CD4-positive, alpha-beta T cell treated with Interleukin-12 subunit alpha and Interleukin-12 subunit beta, for 1 hour (primary cell): ENCODE measurements around the gene FTO.

ENCODE experiments used
- DNase-seq: peaks from one replicate; pipeline ENCODE4 v3.0.0-alpha.2; 2020

Gene FTO

DNA sequence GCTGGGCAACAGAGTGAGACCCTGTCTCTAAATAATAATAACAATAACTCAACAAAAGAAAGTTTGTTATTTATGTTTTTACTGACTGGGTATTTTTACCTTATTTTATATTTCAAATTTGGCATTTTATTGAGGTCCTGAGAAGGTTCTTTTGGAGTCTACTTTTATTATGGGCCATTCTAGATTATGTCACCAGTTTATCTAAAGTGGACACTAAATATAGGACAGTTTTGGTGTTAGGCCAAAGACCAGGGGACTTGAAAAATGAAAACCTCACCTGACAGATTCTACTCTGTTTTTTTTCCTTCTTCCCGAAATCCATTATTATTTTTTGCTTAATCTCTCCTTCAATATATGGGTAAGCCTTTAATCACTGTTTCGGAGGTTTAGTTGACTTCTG lies 8.1 kb downstream of the FTO start:
- no peak for DNase-seq

DNA sequence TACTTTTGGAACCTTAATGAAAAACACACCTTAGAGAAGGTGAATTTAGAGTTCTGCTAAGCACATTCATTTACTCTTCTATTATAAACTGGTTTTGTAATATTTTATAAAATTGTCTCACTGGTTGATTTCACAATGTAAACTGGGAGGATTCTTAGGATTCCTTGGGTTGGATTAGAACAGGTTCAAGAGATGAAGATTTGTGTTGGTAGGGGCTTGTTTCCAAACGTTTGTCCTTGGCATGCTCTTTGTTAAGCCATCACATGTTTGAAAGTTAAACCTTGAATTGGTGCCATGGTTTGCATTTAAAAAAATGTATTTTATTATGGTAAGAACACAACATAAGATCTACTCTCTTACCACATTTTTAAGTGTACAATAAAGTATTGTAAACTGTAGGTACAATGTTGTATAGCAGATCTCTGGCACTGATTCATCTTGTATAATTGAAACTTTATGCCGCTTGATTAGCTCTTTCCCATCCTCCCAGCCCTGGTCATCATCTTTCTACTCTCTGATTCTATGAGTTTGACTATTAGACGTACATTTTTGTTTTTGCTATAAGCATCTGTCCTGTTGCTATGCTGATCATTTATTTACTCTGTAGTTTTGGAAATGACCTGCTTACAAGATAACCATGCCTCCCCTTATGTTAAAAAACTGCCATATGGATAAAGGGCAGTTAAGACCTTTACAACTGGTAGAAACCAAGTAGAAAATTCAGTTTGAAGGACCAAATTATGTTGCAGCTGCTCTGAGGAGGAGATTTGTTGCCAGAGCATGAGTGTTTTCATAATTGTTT lies 9.6 kb downstream of the FTO start:
- no peak for DNase-seq

DNA sequence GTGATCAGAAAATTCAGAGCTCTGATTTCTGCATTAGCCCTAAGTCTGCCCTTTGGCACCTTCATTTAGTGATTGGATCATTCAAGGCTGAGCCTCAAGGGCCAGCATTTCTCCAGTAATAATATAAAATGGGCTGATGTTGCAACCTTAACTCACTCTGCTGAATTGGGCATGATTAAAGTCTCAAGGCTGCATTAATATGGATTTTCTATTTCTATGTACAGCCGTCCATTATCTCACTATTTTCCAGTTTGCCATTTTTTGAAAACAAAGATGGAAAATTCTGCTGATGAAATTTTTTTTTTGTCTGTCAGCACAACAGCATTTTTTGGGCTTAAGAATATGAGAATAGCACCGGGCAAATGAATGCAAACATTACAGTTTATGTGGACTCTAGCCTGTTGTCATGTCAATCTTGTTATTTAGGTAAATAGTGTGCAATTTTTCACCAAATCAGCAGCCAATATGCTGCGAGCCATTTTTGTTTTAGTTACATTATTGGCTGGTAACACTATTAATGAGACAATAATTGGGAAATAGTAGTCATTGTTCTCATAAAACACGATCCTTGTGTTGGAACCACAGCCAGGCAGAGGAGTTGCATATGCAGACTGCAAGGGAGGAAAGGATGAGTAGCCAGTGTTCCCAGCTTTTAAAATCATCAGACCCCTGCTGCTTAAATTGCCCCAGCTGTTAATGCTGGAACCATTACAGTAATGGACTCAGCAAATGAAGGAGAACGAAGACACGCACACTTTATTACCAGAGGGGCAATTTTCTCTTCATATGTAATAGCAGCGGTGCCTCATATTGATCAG lies 10.5 kb downstream of the FTO start:
- no peak for DNase-seq

DNA sequence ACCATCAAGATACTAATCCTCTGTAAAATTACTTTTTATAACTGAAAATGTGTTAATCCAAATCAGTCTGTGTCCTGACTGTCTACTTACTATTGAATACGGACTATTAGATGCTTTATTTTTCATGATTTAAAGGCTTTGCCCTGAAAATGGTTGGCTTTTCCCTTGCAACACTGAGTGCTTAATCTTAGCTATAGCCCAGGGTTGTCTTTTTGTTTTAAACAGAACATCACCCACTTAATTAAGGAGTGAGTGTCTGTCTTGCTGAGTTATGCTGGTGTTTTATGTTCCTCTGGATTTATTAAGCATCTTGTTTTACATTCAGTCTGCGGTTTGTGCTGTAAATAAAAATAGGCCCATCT lies 11.0 kb downstream of the FTO start:
- DNase-seq = no peak

DNA sequence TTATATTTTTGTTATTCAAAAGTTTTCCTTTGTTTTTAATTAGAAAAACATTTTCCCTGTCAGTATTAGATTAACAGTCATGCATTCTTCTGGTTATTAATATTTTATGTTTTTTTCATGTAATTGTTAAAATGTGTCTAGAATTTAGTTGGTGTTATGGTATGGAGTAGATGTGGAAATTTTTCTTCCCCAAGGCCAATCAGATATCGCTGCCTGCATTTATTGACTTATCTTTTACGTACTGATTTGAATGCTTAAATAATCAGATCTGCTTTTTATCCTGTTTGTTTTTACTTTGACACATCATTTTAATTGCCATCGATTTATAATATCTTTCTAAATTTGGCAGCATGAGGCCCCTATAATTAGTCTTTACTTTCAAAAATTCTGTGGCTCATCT lies 13.6 kb downstream of the FTO start:
- no peak for DNase-seq

DNA sequence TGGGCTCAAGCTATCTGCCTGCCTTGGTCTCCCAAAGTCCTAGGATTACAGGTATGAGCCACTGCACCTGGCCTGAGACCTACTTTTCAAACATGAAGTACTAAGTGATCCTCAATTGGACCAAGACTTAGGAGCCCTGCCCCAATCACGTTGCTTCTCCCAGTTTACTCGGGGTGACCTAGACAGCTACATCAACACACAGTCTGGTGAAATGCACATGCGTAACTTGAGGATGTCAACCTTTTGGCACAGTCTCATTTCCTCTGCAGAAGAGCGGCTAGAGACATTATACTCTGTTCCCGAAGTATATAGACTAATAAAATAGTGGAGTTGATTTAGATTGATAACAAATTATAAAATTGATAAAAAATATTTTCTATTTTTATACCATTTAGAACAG lies 17.1 kb downstream of the FTO start:
- no peak for DNase-seq

DNA sequence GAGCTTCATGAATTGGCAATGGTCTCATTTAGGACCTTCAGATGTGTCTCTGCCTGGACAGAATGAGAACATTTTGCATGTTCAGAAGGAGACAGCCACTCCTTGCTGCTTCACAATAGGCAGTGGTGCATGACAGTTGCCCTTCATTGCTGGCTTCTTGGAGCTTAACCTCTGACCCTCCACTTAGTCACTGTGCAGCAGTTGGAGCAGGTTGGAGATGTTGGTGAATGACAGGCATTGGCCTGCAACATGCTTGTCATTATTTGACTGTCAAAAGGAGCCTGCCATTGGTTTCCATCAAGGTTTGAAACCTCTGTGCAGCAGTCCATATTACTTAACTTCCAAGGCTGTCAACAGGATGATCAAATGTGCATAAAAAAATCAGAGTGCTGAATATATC lies 22.7 kb downstream of the FTO start:
- no peak for DNase-seq

DNA sequence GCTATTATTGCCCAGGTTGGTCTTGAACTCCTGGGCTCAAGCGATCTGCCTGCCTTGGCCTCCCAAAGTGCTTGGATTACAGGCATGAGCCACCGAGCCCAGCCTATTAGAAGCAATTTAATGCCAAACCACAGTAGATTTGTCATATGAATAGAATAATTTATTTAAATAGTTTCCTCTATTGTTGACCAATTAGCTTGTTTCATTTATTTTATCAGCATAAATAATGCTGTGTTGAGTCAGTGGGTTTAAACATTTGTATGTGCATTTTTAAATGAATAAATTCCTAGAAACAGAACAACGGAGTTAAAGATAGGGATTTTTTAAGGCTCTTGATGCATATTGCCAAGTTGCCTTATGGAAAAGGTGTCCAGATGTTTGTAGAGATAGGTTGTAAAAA lies 26.7 kb downstream of the FTO start:
- DNase-seq = no peak

DNA sequence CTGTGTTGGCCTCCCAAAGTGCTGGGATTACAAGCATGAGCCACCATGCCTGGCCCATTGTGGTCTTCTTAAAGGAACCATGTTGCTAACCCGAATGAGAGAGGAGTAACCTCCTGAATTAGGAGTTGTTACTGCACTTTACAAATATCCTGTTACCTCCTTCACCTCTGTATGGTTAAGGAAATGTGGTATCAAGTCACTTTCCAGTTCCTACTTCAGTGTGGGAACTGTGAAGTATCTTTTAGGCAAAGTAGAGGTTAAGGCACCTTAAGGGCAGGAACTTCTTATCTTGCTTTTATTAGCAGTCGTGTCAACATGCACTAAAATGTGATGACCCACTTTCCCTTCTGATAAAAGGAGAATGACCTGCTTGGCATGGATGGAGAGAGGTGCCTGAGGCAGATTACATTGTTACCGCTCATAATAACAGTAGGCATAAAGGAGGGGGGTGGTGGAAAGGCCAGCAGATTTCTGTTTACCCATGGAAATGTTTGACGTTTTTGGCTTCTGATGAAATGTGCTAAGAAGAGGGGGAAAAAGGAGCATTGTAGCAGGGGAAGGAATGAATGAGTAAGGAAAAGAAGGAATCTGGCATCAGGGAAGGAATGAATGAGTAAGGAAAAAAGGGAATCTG lies 28.5 kb downstream of the FTO start:
- no peak for DNase-seq

DNA sequence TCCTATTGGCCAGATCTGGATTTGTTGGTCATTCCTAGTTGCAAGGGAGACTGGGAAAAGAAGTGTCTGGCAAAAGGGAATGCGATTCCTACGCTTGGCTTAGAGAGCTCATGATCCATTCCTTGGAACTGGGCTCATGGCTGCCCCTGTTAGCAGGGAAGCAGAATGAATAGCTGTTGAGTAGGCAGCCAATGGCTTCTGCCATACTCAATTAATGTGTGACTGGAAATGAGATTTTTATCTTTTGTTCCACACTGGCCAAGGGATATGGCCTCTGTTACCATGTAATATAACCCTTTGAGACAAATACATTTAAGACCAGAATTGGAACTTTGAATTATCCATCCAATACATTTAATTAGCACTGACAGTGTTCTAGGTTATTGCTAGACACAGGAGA lies 31.0 kb downstream of the FTO start:
- no peak for DNase-seq

DNA sequence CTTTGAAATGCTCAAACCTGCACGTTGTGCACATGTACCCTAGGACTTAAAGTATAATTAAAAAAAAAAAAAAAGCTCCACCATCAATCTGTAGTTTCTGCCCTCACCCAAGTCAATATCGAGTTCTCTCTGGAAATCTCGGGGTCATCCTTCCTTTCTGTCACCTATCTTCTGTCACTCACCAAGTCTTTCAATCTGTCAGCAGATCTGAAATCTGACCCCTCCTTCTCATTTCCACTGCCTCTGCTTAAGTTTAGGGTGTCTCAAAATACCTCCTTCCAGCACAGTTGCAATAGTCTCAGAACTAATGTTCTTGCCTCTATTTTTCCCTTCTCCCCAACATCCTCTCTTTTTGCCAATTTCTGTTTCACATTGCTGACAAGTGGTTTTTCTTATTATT lies 32.3 kb downstream of the FTO start:
- DNase-seq = no peak

DNA sequence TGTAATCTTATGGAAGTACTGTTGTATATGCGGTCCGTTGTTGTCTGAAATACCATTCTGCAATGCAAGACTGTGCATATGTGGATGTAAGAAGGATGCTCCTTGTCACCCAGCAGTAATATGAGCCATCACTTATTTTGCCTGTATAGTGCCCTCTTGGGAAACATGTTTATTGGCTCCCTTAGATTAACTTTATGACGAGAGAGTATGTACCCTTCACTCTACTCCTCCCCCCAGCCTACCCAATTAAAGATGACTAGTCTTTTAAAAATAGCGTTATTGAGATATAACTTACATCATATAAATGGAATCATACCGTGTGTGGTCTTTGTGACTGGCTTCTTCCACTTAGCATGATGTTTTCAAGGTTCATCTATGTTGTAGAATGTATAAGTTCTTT lies 33.6 kb downstream of the FTO start:
- DNase-seq = no peak

DNA sequence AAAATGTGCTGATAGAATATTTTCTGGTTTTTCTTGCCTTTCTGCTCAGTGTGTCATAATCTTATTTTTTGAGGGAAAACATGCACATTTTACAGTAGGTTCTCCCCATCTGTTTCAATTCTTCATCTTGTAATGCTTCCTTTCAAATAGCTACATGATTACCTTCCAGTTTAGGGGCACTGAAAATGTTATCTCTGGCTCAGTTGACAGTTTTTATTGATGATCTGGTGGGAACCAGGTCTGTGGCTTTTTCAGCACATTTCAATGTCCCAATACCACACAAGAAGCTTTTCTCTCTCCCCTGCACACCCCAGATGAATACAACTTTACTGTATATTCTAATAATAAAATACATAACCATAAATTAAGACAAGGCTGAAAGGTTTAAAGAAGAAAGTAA lies 36.5 kb downstream of the FTO start:
- DNase-seq = no peak

DNA sequence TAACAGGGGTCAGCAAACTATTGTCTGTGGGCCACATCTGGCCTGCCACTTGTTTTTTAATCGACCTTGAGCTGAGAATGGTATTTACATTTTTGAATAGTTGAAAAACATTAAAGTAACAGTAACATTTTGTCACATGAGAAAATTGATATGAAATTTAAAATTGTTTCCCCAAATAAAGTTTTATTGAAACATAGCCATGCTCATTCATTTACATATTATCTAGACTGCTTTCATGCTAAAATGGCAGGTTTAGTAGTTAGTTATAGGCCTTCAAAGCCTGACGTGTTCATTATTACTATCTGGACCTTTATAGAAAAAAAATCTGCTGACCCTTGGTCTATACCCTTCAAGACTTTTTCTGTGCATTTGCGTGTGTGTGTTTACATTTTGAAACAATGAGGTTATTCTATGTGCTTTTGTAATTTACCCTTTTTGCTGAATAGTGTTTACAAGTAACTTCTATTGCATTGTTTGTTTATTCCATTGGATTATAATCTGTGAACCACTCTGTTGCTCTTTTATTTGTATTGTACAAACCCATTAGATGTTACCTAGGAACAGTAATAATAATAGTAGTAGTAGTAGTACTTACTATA lies 37.1 kb downstream of the FTO start:
- DNase-seq = no peak

DNA sequence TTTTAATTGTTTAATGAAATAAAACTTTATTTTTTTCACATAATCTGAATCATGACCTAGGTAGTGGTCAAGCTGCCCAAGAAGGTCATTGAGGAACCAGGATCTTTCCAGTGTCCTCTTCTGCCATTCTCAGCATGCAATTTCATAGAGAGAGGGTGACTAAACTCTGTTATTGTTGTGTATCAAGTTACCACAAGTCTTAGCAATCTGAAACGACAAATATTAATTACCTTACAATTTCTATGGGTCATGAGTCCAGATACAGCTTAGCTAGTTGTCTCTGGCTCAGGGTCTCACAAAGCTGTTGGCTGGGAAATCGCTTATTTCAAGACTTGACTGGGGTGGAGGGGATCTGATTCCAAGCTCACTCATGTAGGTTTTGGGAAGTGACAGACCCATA lies 37.6 kb downstream of the FTO start:
- no peak for DNase-seq

DNA sequence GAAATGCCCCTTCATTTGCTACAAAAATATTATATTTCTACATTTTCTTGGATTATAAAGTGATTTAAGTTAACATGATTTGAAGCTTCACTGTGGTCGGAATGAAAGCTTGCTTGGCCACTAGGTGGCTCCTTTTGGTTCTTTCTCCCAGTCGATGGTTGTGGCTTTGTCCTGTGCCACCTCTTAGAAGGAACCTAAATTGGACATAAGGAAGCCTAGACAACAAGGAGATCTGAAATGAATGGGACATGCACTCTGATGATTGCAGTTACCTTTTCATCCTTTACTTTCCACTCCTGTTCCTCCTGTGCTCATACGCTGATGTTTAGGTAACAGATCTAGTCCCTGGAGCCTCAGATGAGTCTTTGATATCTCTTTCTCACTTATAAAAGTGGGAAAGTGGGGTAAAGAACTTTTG lies 39.2 kb downstream of the FTO start:
- DNase-seq = peak; percentile 26

DNA sequence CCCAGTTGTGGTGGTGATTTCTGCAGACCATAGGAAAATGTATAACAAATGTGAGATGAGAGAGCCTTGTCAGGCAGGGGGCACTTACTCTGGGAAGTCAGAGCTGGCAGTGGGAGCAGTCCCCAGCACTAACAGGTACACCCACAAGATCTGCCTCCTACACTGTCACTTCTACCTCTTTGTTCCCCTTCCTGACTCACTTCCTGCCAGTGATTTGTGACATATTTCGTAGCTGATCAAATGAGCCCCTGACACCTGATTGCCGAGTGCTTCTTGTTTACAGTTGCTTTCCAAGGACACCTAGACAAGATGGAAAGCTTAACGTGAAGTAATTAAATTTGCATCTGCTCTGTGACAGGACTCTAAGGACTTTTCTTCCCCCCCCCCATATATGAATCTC lies 40.5 kb downstream of the FTO start:
- DNase-seq = peak; percentile 39

DNA sequence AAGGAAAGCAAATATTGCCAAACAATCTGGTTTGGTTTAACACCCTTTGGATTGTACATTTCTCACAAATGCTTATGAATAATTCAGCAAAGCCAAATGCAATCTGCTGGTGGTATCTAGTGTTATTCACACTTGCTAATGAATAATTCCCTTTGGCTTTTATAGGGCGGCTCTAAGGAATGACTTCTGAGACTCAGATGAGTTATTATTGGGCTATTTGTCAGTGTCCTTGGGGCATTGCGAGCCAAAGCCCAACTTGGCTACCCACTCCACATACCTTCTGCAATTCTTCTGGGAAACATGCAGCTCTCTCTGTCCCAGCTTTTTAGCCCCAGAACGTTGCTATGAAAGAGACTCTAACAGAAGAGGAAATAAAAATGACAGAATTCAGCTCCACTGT lies 41.1 kb downstream of the FTO start:
- no peak for DNase-seq

DNA sequence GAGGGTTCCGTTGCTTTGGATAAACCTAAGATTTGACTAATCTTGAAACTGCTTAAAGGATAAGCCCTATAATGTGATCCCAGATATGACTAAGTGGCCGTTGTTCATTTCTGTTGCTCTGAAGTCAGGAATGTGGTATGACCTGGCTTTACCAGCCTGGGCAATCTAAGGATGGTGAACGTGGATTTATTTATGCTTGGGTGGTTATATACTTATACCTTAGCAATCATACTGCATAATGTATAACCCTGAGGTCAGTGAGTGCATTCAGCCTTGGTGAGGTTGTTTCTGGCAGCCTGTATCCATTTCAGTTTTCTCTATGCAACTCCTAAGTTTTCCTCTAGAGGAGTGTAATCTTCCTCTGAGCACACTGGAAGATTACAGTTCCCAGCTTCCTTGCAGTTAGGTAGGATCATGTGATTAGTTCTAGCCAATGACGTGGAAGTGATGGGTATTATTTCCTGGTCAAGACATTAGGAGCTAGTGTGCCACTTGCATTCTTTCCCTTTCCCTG lies 41.9 kb downstream of the FTO start:
- no peak for DNase-seq

DNA sequence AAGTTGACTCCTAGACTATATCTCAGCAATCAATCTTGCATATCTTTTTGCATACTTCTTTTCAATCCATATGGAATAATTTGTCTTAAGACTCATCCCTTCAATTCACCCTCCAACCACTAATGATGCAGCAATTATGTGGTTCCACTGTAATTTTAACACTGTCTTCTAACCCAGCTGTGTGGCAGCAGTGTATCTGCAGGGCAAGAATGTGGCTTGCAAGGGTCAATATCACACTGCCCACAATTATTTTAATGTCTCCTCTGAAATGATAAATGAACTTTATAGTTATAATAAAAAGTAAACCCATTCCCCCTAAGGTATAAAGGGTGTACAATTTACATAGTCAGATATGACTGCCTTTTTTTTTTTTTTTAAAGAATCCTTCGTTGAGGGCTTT lies 48.6 kb downstream of the FTO start:
- no peak for DNase-seq

DNA sequence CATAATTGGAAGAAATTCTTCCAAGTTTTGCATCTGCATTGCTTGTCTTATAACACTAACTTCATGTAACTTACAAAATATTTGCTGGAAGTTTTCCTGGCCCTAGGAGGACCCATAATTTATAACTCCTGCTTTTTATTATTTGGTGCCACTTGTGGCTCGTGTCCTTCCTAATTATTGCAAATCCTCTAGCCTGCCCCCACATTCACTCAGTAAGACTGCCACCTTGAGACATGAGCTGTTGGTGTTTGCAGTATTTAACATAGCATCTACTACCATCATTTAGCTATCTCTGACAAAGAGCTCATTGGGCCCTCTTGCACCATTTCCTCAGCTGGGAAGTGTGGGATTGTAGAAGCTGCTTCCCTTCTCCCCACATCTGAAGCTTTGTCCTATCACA lies 49.5 kb downstream of the FTO start:
- DNase-seq = no peak

DNA sequence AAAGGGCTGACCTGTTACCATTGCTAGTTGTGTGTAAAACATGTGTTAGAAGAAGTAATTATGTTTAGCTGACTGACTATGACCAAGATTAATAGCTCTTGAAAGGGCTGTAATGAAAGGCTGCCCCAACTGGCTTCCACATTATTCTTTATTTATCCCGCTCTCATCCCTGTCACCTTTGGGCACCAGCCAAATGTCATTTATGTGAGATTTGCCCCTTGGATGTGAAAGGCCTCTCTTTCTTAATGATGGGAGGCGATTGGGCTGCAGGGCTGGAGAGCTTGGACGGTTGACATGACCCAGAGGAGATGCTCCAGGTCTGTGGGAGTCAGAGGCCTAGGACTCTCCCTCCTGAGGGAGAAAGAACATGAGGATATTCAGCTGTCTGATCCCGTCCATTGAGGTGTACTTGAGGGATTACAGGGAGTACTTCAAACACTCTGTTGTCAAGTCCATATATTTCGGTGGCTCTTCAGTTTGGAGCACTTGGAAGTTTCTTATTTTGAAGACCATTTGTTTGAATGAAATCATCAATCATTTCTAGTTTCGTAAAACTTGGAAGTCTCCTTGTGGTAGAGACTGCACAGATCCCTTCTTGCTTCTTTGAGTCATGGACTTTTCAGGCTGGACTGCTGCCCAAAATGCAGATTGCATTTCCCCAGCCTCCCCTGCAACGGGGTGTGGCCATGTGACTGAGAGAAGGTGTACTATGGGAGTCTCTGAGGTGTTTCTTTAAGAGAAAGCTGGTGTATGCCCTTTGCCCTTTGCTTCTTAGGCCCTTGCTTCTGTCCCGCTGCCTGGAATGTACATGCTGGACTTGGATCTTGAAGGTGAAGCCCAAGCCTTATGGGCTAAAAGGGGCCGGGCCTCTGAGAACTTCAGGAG lies 51.3 kb downstream of the FTO start:
- no peak for DNase-seq
